ENCODE measurements around the gene CACNA1D. TPM values are rescaled to one million over a fixed set of nuclear protein-coding genes. Genes with fewer than 3 reads are reported as not detected.
A peak's percentile ranks its signal among the peaks of the same experiment; 100 is the strongest.

CACNA1D gene
- total and polyA plus RNA-seq, 12 donors = 0.04 to 1.9 (median 0.49) TPM

GRCh38 chr3:53694046-53694445 lies 199.6 kb downstream of the CACNA1D start:
- no peak for TF ChIP-seq CTCF (IDR thresholded peaks at IDR 0.05)
- Histone ChIP-seq H3K27me3 (peaks cover 0 to 10% (median 3%) of the 10 kb centered on the region in 7 donors), H3K27ac (no peak overlapping the region), H3K4me3 (no peak overlapping the region), H3K9me3 (no peaks in the 10 kb centered on the region), H3K4me1 (no peaks in the 10 kb centered on the region), H3K36me3 (no peaks in the 10 kb centered on the region)
- ATAC-seq (no peak), DNase-seq (no peak)
- intact Hi-C loops (cut with DNase I) = no loop called here
- WGBS, 2 donors = 89 to 91% methylated on average over 4 of the region's 4 CpGs

- DNase-seq = no peak
- ATAC-seq = no peak
- H3K36me3 ChIP-seq = no peaks in the 10 kb centered on the region
- TF ChIP-seq CTCF (IDR thresholded peaks at IDR 0.05) = no peak
- peaks cover 0 to 10% (median 3%) of the 10 kb centered on the region in 7 donors for H3K27me3 ChIP-seq
- intact Hi-C loops (cut with DNase I) = no loop called here
- H3K4me1 ChIP-seq = no peaks in the 10 kb centered on the region
- no peak overlapping the region for H3K27ac ChIP-seq
- 83% methylated on average over 15 of the region's 15 CpGs for WGBS, 2 donors
- H3K4me3 ChIP-seq = no peak overlapping the region
- H3K9me3 ChIP-seq = no peaks in the 10 kb centered on the region
These were observed 200.4 kb downstream of the CACNA1D start for GRCh38 chr3:53694666-53695323.

GRCh38 chr3:53695324-53695690 lies 200.9 kb downstream of the CACNA1D start:
- Histone ChIP-seq H3K4me3 (no peak overlapping the region), H3K36me3 (no peaks in the 10 kb centered on the region), H3K4me1 (no peaks in the 10 kb centered on the region), H3K27me3 (peaks cover 0 to 10% (median 2%) of the 10 kb centered on the region in 7 donors), H3K9me3 (no peaks in the 10 kb centered on the region), H3K27ac (no peak overlapping the region)
- ATAC-seq (no peak), DNase-seq (no peak)
- 76 to 82% methylated on average over 7 of the region's 7 CpGs for WGBS, 2 donors
- intact Hi-C loops (cut with DNase I) = no loop called here
- TF ChIP-seq CTCF (IDR thresholded peaks at IDR 0.05) = no peak

GRCh38 chr3:53696401-53697172 lies 202.2 kb downstream of the CACNA1D start:
- WGBS, 2 donors = 67 to 69% methylated on average over 4 of the region's 4 CpGs
- no peak overlapping the region for H3K27ac ChIP-seq
- DNase-seq (no peak), ATAC-seq (peak in 3 of 8 donors; percentile 47 to 86 (median 61))
- intact Hi-C loops (cut with DNase I) = no loop called here
- no peaks in the 10 kb centered on the region for H3K4me1 ChIP-seq
- H3K4me3 ChIP-seq = no peak overlapping the region
- H3K36me3 ChIP-seq = no peaks in the 10 kb centered on the region
- no peak for TF ChIP-seq CTCF (IDR thresholded peaks at IDR 0.05)
- no peaks in the 10 kb centered on the region for H3K9me3 ChIP-seq
- H3K27me3 ChIP-seq = peaks cover 0 to 10% (median 0%) of the 10 kb centered on the region in 7 donors
